HepG2 (cell line): ENCODE results near the gene MAGEA6.

Experiments
- BRCA1 ChIP-seq: sonication (generic); formaldehyde crosslinking; IDR thresholded peaks from 2 replicates; pipeline ENCODE4 v1.4.0; 2020; ENCODE audit warnings: missing genetic modification reagents
- ESRRA ChIP-seq: sonication (generic); formaldehyde crosslinking; IDR thresholded peaks from 2 replicates; pipeline ENCODE4 v1.5.1; 2020; ENCODE audit warnings: mild to moderate bottlenecking, low read depth, missing genetic modification reagents
- IRF2 ChIP-seq: IDR thresholded peaks from 2 replicates; pipeline ENCODE4 v1.6.1; 2018; ENCODE audit warnings: missing genetic modification reagents, missing compliant biosample characterization
- MAFF ChIP-seq: IDR thresholded peaks from 2 replicates; pipeline ENCODE4 v1.6.1; 2011; ENCODE audit warnings: low read depth, low read length, improper control_type of control experiment
- MXI1 ChIP-seq: IDR thresholded peaks from 3 replicates; pipeline ENCODE4 v1.6.1; 2012; ENCODE audit warnings: low read depth, low read length, inconsistent platforms, borderline replicate concordance
- ZNF274 ChIP-seq: sonication (generic); formaldehyde crosslinking; IDR thresholded peaks from 2 replicates; pipeline ENCODE4 v1.5.1; 2020; ENCODE audit warnings: mild to moderate bottlenecking, missing genetic modification reagents

DNA sequence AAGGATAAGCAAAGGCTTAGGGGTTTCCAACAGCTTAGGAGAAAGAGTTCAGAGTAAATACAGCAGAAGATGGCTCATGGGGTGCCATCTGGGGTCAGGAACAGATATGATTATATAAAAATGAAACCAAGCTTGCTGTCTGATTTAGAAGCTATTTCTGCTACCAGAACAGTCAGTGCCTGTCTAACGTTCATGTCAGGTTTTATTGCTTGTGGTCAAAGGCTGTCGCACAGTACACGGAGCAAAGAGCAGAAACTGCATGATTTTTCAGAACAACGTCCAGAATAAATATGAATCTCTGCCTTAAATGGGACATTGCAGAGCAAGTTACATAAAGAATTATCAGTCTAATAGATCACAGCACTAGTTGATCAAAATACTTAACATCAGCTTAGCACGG is 43.7 kb upstream of the MAGEA6 start:
- TF ChIP-seq IRF2 (CRISPR knock-in tag) (no peak), MXI1 (no peak), ZNF274 (CRISPR knock-in tag) (no peak), BRCA1 (CRISPR knock-in tag) (no peak), ESRRA (CRISPR knock-in tag) (no peak), MAFF (no peak)
